22Rv1 (cell line): Measurements from ENCODE around the gene PDE4B.

Source experiments
- CTCF ChIP-seq: fragments of 450-650 bp; IDR thresholded peaks from 2 replicates; pipeline ENCODE4 v1.5.1; 2017; ENCODE audit warnings: mild to moderate bottlenecking
- ZFX ChIP-seq: fragments of 450-650 bp; IDR thresholded peaks from 2 replicates; pipeline ENCODE4 v1.6.1; 2017; ENCODE audit warnings: antibody characterized with exemption, borderline replicate concordance

DNA sequence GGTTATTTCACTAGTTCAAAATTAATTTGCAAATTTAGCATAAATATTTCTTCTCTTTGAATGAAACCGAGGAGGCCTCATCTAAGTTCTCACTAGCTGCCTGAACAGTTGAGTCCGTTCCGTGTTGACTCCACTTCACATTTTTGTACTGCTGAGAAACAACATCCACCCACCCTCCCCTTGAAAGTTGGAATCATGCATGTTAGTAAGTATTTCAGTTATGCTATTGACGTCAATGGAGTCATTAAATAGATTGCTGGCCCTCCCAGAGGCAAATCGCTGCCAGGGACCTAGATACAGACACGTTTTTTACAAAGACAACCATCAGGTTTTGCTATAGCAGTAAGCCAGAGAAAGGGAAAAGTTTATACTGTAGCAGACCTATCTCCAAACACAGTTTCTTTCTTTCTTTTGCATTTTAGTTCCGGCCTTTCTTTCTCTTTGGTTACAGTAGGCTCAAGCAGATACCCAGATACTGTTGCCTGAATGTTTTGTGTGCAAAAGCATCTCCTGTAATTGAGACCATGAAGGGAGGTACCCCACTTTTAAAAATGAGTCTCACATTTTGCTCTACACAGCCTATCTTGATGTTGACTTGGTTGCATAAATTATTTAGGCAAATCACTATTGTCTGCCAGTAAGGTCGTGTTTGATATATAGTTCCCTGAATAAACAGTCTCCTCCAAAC is 478.7 kb downstream of the PDE4B start:
- TF ChIP-seq CTCF = no peak
- no peak for TF ChIP-seq ZFX
